HG02870 (cell line): ENCODE measurements around the gene PLXDC2.

Experiments used
- ATAC-seq: cut with Tn5 transposase; IDR thresholded peaks from one replicate; pipeline ENCODE4 v1.9.1; 2021; ENCODE audit warnings: mild to moderate bottlenecking, moderate library complexity; ENCODE audit not compliant: unreplicated experiment

PLXDC2 gene

GRCh38 chr10:19904202-19904661, 88.0 kb downstream of the PLXDC2 start:
- ATAC-seq = no peak

DNA sequence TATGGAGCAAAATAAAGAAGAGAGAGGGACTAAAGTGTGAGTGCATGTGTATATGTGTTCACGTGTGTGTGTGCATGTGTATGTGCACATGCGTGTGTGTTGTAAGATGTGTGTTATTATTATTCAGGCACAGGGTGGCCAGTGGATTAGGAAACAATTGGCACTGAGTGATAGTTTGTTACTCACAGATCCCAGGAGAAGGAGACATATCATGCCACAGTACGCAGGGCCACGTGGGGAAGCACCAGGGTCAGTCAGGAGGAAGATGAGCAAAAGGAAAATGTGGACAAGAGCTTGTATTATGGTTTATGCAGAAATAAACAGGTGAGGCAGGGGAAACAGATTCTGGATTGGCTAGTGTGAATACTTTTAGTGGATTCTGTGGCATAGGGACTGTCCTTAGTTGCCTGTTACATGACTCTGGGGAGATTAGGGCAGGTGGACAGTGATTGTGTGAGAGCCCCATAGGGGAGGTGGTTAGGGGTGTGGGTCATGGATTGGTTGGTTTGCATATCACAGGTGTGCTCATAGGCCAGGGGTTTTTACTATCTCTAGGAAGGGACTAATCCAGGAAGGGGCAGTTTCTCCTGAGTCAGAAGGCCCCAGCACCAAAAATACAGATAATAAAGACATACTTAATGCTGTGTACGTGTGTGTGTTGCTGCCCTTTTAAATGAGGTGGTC, 90.0 kb downstream of the PLXDC2 start:
- no peak for ATAC-seq

- ATAC-seq = no peak
Measured at GRCh38 chr10:19908991-19909696, 92.9 kb downstream of the PLXDC2 start.

DNA sequence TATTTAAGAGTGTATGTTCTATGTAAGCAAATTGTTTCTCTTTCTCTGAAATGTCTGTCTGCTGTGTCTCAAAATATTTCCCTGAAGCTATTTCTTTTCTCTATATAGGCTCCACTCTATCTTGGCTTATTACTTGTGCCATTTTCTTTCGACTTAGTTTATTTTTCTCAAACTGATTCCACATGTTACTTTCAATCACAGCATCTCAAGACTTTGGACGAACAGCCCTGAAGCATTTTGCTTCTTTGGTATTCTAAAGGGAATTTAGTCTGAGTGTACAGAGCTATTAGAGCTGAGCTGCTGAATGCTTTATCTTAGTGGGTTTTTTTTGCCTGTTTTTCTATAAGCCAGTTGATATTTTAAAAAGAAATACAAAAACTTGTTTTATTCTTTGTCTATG, 95.7 kb downstream of the PLXDC2 start:
- ATAC-seq = no peak

DNA sequence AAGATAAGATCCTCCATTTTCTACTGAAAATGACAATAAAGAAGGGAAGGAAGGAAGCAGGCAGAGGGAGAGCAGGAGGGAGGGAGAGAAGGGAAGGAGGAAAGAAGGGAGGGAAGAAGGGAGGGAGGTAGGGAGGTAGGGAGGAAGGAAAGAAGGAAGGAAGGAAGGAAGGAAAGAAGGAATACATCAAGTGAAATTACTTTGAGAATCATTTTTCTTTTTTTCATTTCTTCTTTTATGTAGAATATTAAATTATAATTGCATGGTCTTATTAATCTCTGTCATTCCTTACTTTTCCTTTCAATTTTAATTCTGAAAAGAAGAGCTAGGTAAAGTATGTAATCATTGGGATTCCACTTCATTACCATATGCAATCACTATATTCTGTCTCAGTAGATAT, 97.8 kb downstream of the PLXDC2 start:
- no peak for ATAC-seq

GRCh38 chr10:19915125-19915524, 98.9 kb downstream of the PLXDC2 start:
- no peak for ATAC-seq

GRCh38 chr10:19915816-19916215, 99.6 kb downstream of the PLXDC2 start:
- ATAC-seq = no peak

- no peak for ATAC-seq
Measured at GRCh38 chr10:19917751-19918478, 101.7 kb downstream of the PLXDC2 start.

DNA sequence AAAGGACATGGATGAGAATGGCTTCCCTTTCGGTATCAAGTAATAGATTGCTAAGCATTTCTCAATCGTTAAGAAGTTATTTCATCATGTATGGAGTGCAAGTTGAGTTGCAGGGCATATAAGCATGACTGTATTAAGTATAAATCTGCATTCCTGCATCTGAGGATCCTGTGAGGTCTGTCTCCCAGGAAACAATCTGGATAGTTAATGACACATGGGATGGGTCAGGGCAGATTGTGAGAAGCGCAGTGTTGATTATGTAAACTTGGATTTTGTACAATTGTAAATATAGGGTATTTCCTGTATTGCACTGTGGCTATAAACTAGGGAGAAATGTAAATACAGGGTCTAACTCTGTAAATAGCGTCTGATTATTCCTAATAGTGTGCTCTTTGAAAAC, 102.6 kb downstream of the PLXDC2 start:
- ATAC-seq = no peak

DNA sequence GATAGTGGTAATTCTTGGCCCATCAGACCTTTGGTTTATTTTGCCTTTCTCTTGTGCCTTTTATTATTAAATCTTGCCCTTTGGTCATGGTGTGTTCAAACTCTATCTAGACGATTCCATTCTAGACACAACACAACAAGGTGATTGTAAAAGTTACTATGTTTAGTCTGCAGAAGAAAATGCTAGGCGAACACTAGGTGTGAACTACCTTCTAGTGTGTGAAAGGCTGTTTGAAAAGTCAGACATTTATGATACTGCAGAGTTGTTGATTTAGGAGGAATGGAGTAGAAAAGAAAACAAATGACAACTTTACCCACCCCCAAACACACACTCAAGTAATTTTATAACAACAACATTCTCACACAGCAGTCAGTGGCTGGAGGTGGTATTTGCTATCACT, 103.4 kb downstream of the PLXDC2 start:
- no peak for ATAC-seq

DNA sequence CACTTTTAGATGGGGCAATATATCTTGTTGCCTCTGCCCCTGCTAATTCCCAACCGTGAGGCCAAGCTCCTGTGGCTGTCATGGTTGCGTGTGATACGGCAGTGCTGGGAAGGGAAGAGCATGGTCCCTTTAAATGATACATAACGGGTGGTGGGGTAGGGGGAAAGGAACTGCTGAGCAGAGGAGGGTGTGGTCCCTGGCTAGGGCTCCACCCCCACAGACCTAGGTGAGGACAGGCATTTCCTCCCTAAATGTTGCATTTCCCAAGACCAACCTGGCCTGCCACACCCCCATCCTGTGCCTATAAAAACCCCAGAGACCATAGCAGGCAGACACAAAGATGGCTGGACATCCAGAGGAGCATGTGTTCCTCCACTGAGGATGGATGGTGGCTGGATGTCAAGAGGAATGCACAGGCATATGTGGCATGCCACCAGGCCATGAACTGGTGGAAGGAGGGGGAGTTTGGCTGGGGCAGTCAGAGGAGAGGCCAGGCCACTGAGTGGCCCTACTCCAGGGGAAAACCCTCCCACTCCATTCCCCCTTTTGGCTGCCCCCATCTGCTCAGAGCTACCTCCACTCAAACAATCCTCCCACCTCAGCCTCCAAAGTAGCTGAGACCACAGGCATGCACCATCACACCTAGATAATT, 104.0 kb downstream of the PLXDC2 start:
- ATAC-seq = no peak

DNA sequence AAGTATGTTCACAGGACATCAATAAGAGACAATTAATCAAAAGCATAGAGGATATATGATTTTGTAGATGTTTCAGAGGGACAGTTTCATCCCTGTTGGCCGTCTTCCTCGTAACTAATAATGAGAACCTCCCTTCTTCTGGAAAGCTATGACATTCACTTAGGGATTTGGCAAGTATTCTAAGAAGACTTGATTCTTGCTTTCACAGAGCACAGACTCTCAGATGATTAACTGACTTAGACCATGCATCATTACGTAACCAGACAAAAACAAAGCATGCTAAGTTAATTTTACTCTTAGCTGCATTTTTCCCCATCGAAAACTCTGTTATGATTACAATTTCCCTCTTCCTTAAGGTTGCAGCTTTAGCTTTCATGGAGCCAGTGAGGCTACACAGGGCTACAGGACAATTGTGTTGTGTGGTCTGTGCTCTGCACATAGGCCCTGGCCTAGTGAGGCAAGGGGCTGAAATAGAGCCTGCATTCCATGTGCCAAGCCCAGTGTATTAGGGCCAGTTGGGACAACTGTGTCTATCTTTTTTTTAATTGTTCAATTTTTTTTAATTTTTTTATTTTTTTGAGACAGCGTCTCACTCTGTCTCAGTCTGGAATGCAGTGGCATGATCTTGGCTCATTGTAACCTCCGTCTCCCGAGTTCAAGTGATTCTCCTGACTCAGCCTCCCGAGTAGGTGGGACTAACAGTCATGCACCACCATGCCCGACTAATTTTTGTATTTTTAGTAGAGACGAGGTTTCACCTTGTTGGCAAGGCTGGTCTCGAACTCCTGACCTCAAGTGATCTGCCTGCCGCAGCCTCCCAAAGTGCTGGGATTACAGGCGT, 105.3 kb downstream of the PLXDC2 start:
- no peak for ATAC-seq

- no peak for ATAC-seq
Measured at GRCh38 chr10:19922236-19922963, 106.2 kb downstream of the PLXDC2 start.

DNA sequence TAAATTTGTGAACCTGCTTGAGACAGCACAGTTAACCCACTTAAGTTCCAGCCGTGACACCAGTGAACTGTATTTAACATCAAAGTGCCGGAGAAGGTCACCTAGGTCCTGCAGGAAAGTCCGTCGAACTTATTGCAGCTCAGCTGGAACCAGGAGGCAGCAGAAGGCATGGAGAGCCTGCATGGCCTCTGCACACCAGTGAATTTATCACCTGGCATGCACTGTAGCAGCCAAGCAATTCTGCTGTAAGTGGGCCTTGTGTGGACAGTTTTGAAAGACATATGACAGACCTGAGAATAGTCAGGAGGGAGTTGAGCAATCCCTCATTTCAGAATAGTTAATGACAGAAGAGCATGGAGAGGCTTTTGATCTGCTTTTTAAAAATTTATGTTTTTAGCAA, 108.8 kb downstream of the PLXDC2 start:
- no peak for ATAC-seq

GRCh38 chr10:19928936-19929335, 112.7 kb downstream of the PLXDC2 start:
- no peak for ATAC-seq

GRCh38 chr10:19929506-19930140, 113.4 kb downstream of the PLXDC2 start:
- ATAC-seq = no peak

DNA sequence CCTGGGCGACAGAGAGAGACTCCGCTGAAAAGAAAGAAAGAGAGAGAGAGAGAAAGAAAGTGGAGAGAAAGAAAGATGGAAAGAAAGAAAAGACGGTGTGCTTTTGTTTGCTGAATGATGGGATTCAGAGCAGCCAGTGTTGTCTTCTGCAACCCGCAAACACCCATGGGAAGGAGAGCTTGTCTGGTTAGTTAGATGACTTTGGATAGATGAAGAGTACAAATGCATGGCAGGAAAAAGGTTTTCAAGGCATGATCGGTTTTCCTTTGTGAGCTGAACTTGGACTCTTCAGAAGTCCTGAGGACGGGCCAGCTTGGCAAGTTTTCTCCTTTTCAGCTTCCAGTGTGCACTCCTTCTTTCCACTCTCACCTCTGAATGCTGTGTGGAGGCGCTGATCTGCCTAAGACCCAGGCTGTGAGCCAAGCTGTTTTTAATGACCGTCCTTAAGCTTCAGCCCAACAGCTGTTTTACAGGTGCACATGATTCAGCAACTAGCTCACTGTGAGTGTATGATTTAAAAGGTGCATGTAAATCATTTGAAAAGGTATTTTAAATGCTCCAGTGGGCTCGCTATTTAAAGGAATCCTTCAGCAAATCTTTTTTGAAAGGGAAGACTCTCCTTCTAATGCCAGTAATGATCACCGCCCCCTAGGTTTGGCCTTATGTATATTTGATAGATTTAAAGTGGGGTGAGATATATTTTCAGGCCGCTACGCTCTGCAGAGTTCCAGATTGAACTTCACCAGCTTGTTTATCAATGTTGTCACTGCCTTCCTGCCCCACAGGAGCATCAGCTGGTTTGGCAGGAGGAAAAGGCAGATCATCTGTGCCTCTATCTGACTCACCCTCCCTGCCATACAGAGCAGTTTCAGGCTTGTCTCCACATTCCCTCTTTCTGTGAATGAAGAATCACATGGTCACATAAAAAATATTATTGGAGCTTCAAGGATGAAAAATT, 115.0 kb downstream of the PLXDC2 start:
- ATAC-seq = no peak

- ATAC-seq = no peak
Measured at GRCh38 chr10:19931894-19932590, 115.8 kb downstream of the PLXDC2 start.
